NCI-H1436 (cell line): Measurements from ENCODE around the gene DPAGT1.
"Not testable (repeated sequence)": the region's sequence is repeated elsewhere in the genome, so short reads cannot be mapped to it uniquely, and the experiment has no call there.

ENCODE experiments used
- DNase-seq: peaks from one replicate; lab custom pipeline; 2025; lab: John Stamatoyannopoulos, UW

DPAGT1 gene

GRCh38 chr11:119115484-119116234 lies 14.0 kb upstream of the DPAGT1 start:
- no peak for DNase-seq

- DNase-seq, result no peak
Measured at GRCh38 chr11:119114351-119114750, 12.7 kb upstream of the DPAGT1 start.

- DNase-seq, result no peak
Measured at GRCh38 chr11:119113716-119114115, 12.1 kb upstream of the DPAGT1 start.

- DNase-seq, result no peak
Measured at GRCh38 chr11:119112314-119113020, 10.8 kb upstream of the DPAGT1 start.

- DNase-seq, result no peak
Measured at GRCh38 chr11:119111361-119111925, 9.8 kb upstream of the DPAGT1 start.

GRCh38 chr11:119110439-119110838 lies 8.8 kb upstream of the DPAGT1 start:
- DNase-seq, result no peak

GRCh38 chr11:119109843-119110242 lies 8.2 kb upstream of the DPAGT1 start:
- DNase-seq, result no peak

- no peak for DNase-seq
Measured at GRCh38 chr11:119108857-119109221, 7.2 kb upstream of the DPAGT1 start.

- no peak for DNase-seq
Measured at GRCh38 chr11:119108146-119108856, 6.6 kb upstream of the DPAGT1 start.

- DNase-seq, result no peak
Measured at GRCh38 chr11:119107538-119108145, 6.0 kb upstream of the DPAGT1 start.

- peak; percentile 90 for DNase-seq
Measured at GRCh38 chr11:119106564-119107537, 5.2 kb upstream of the DPAGT1 start, which contains the start of gene C2CD2L. Gene C2CD2L, plus strand, starts transcription at chr11:119107344. Its CDS starts 398 bp downstream, at chr11:119107742.

- peak; percentile 72 for DNase-seq
Measured at GRCh38 chr11:119103793-119104192, 2.1 kb upstream of the DPAGT1 start.

- DNase-seq, result not testable (repeated sequence)
Measured at GRCh38 chr11:119103161-119103664, 1.6 kb upstream of the DPAGT1 start.

GRCh38 chr11:119100994-119101758 lies 477 bp downstream of the DPAGT1 start:
- no peak for DNase-seq

- DNase-seq, result no peak
Measured at GRCh38 chr11:119100246-119100970, 1.2 kb downstream of the DPAGT1 start.

GRCh38 chr11:119099711-119100110 lies 1.9 kb downstream of the DPAGT1 start:
- no peak for DNase-seq

- peak; percentile 99 for DNase-seq
Measured at GRCh38 chr11:119095066-119095880, 6.4 kb downstream of the DPAGT1 start.

- peak; percentile 25 for DNase-seq
Measured at GRCh38 chr11:119094816-119095065, 6.9 kb downstream of the DPAGT1 start.
